HFFc6 (cell line): Measurements from ENCODE around the gene GHRHR. TPM values are rescaled to one million over a fixed set of nuclear protein-coding genes. Genes with fewer than 3 reads are reported as not detected.

Experiments
- DNase-seq: peaks from one replicate; pipeline ENCODE4 v3.0.0-alpha.2; 2018
- H3K27ac Mint-ChIP-seq: 2 replicates; pipeline ENCODE4 v1.8.0; 2020; ENCODE audit warnings: mild to moderate bottlenecking, mixed read lengths
- H3K27me3 Mint-ChIP-seq: 2 replicates; pipeline ENCODE4 v1.8.0; 2021; ENCODE audit warnings: mild to moderate bottlenecking, moderate library complexity, mixed read lengths; ENCODE audit not compliant: insufficient read depth
- H3K36me3 Mint-ChIP-seq: 2 replicates; pipeline ENCODE4 v1.8.0; 2021; ENCODE audit warnings: low read depth, mixed read lengths
- H3K4me1 Mint-ChIP-seq: 2 replicates; pipeline ENCODE4 v1.8.0; 2020; ENCODE audit warnings: low read depth, mixed read lengths
- H3K4me3 Mint-ChIP-seq: 2 replicates; pipeline ENCODE4 v1.8.0; 2020; ENCODE audit warnings: mild to moderate bottlenecking, moderate library complexity, mixed read lengths
- H3K9me3 Mint-ChIP-seq: 2 replicates; pipeline ENCODE4 v1.8.0; 2020; ENCODE audit warnings: mild to moderate bottlenecking, mixed read lengths
- long read RNA-seq: library from polyadenylated mRNA; unstranded; transcript quantifications from one replicate; pipeline ENCODE4 v2.0.0, GENCODE V29; 2019
- total RNA-seq, 6 experiments: library from RNA; stranded (reverse); fragmentation: NEBNext Ultra II Directional; extraction: Animal tissue kit (Norgen Biotek cat#: 25700); gene quantifications; 2 replicates in 1 of 6; 3 replicates in 5 of 6; pipeline ENCODE4 v1.2.3, GENCODE V29; 2021
- TF ChIP-seq, protein P1 (sequence below): fragments of 200-600 bp; sonication (generic); IDR thresholded peaks from 2 replicates; pipeline ENCODE4 v1.5.0; 2021; ENCODE audit warnings: antibody characterized with exemption, mild to moderate bottlenecking

Gene GHRHR
- not detected for total RNA-seq
- long read RNA-seq = 0 reads

GRCh38 chr7:30963842-30964241 is at the start of gene GHRHR:
Gene GHRHR, plus strand, starts transcription at chr7:30963953. Its CDS starts 116 bp downstream, at chr7:30964069.
- H3K4me3 Mint-ChIP-seq = no peak within 1 kb of the TSS
- H3K9me3 Mint-ChIP-seq = no peaks in the 10 kb centered on the region
- H3K27ac Mint-ChIP-seq = no peak within 1 kb of the TSS
- H3K27me3 Mint-ChIP-seq = peaks cover 37% of the 10 kb centered on the region
- no peaks in the 10 kb centered on the region for H3K4me1 Mint-ChIP-seq
- TF ChIP-seq, protein P1, sequence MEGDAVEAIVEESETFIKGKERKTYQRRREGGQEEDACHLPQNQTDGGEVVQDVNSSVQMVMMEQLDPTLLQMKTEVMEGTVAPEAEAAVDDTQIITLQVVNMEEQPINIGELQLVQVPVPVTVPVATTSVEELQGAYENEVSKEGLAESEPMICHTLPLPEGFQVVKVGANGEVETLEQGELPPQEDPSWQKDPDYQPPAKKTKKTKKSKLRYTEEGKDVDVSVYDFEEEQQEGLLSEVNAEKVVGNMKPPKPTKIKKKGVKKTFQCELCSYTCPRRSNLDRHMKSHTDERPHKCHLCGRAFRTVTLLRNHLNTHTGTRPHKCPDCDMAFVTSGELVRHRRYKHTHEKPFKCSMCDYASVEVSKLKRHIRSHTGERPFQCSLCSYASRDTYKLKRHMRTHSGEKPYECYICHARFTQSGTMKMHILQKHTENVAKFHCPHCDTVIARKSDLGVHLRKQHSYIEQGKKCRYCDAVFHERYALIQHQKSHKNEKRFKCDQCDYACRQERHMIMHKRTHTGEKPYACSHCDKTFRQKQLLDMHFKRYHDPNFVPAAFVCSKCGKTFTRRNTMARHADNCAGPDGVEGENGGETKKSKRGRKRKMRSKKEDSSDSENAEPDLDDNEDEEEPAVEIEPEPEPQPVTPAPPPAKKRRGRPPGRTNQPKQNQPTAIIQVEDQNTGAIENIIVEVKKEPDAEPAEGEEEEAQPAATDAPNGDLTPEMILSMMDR = no peak
- H3K36me3 Mint-ChIP-seq = no peaks in the 10 kb centered on the region
- no peak for DNase-seq

- no peaks in the 10 kb centered on the region for H3K36me3 Mint-ChIP-seq
- TF ChIP-seq, protein P1 = no peak
- H3K4me1 Mint-ChIP-seq = peaks cover 13% of the 10 kb centered on the region
- peak; percentile 80 for DNase-seq
- H3K27ac Mint-ChIP-seq = peak overlapping the region; percentile 75
- H3K27me3 Mint-ChIP-seq = peaks cover 22% of the 10 kb centered on the region
- peak overlapping the region; percentile 39; the same call in 1 of the 2 replicates for H3K4me3 Mint-ChIP-seq
- H3K9me3 Mint-ChIP-seq = no peaks in the 10 kb centered on the region
Measured at GRCh38 chr7:30914596-30914995, 49.2 kb upstream of the GHRHR start.

DNA sequence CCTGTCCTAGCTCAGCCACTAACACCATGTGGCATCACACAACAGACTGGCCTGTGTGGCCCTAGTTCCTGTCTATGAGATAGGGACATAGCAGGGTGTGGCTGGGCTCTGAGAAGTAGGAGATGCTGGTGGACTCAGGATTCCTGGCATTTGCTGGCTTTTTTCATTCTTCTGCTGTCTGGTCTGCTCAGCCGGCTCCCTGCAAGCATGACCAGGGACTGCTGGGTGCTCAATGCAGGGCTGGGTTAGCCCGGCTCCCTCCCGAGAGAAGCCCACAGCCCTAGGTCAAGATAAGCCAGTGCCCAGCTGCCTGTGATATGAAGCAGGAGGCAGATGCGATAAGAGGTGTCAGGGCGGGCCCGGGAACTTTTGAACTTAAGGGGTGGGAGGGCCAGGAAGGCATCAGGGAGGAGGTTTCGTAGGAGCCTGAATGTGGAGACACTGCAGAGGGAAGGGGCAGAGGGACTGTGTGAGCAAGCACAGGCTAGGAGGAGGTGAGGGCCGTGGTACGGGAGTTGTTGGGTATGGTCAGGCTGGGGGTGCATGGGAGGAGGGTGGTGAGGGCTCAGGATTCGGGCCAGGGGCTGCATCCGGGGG is 48.6 kb upstream of the GHRHR start:
- Mint-ChIP-seq H3K4me3 (no peak overlapping the region), H3K4me1 (peaks cover 18% of the 10 kb centered on the region), H3K27ac (peak overlapping the region; percentile 75), H3K36me3 (no peaks in the 10 kb centered on the region), H3K9me3 (no peaks in the 10 kb centered on the region), H3K27me3 (peaks cover 22% of the 10 kb centered on the region)
- DNase-seq = peak; percentile 15
- TF ChIP-seq, protein P1 = no peak

DNA sequence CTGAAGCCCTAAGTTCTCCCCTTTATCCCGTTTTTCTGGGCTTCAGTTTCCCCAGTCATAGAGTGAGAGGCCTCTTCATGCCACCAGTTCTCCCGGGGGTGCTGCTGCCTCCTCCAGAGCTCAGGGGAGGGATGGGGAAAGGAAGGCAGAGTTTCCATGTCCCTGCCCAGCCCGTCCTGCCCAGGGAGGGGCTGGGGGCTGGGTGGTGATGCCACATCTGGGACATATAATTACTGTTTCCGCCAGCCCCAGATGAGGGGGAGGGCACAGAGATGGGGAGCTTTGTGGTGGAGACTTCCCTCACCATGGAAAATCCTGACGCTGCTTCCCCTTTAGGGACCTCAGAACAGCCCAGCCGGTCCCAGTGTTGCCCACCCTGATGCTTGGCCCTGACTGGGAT is 48.0 kb upstream of the GHRHR start:
- Mint-ChIP-seq H3K4me3 (no peak overlapping the region), H3K36me3 (no peaks in the 10 kb centered on the region), H3K9me3 (no peaks in the 10 kb centered on the region), H3K27ac (no peak overlapping the region), H3K4me1 (peaks cover 24% of the 10 kb centered on the region), H3K27me3 (peaks cover 21% of the 10 kb centered on the region)
- DNase-seq = no peak
- TF ChIP-seq, protein P1 = no peak

DNA sequence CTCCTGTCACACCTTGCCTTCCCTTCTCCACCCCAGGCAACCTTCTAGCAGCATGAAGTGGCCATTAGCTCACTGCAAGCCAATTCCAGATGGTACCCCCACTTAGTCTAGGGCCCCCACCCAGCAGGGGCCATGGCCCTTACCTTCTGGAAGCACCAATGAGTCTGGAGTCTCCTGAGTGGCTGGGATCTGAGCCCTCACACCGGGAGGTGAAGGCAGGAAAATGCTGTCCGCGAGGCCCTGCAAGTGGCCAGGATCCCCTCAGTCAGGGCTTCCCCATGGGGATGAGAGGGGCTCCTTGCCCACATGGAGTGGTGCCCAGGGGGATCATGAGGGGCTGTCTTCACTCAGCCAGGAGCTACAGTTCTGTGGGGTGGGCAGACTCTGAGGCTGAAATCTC is 47.5 kb upstream of the GHRHR start:
- H3K4me3 Mint-ChIP-seq = no peak overlapping the region
- no peak for DNase-seq
- peaks cover 19% of the 10 kb centered on the region for H3K27me3 Mint-ChIP-seq
- no peaks in the 10 kb centered on the region for H3K36me3 Mint-ChIP-seq
- H3K9me3 Mint-ChIP-seq = no peaks in the 10 kb centered on the region
- H3K4me1 Mint-ChIP-seq = peaks cover 29% of the 10 kb centered on the region
- no peak overlapping the region; the same call in 1 of the 2 replicates for H3K27ac Mint-ChIP-seq
- TF ChIP-seq, protein P1 = no peak
